ENCODE data around the gene ZNF384. TPM values are rescaled to one million over a fixed set of nuclear protein-coding genes. Genes with fewer than 3 reads are reported as not detected.

ZNF384 gene
- total and polyA plus RNA-seq, 4 donors = 3.9 to 12.7 (median 10.0) TPM

DNA sequence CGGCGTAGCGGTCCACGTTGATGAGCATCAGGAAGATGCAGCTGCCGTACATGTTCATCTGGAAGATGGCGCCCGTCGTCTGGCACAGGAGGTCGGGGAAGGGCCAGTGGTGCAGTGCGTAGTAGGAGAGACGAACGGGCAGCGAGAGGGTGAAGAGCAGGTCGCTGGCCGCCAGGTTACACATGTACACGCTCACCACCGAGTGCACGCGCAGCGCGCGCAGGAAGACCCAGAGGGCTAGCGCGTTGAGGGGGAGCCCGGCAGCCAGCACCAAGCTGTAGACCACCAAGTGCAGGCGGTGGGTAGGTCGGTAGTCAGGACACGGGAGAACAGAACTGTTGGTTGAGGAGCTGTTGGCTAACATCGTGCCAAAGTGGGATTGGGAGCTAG, 68.3 kb downstream of the ZNF384 start:
- no peak for TF ChIP-seq FOXA1 (IDR thresholded peaks at IDR 0.05)
- no peak for TF ChIP-seq FOXA2 (IDR thresholded peaks at IDR 0.05)
- no peak for TF ChIP-seq REST (IDR thresholded peaks at IDR 0.05)
- TF ChIP-seq TAF1 (conservative IDR thresholded peaks at IDR 0.05) = no peak
- TF ChIP-seq JUND (IDR thresholded peaks at IDR 0.05) = no peak
- no peak for TF ChIP-seq NR2F2 (IDR thresholded peaks at IDR 0.05)
- no peak for TF ChIP-seq RXRA (IDR thresholded peaks at IDR 0.05)
- TF ChIP-seq HNF4A (conservative IDR thresholded peaks at IDR 0.05) = no peak
- TF ChIP-seq YY1 (IDR thresholded peaks at IDR 0.05) = no peak
- TF ChIP-seq CTCF (IDR thresholded peaks at IDR 0.05; ENCODE audit: low read depth, low read length, missing input control) = no peak
- no peak for TF ChIP-seq GABPA (IDR thresholded peaks at IDR 0.05 in 1 of 2, conservative IDR thresholded peaks at IDR 0.05 in 1 of 2)
- DNase-seq (ENCODE audit: low spot score) = no peak
- H3K9me3 ChIP-seq (ENCODE audit: control insufficient read depth in 4 of 4, low read length in 3 of 4) = no peaks in the 10 kb centered on the region
- no peaks in the 10 kb centered on the region for H3K27me3 ChIP-seq (ENCODE audit: control insufficient read depth in 4 of 4, insufficient read depth in 4 of 4, low read length in 3 of 4)
- H3K4me1 ChIP-seq (ENCODE audit: control insufficient read depth in 4 of 4, insufficient read depth in 4 of 4, low read length in 3 of 4) = peaks cover 0 to 6% (median 3%) of the 10 kb centered on the region in 4 donors
- no peak overlapping the region for H3K4me3 ChIP-seq (ENCODE audit: low read depth in 1 of 3, low read length in 3 of 3)
- H3K36me3 ChIP-seq (ENCODE audit: control insufficient read depth in 4 of 4, insufficient read depth in 3 of 4, low read depth in 1 of 4, low read length in 3 of 4) = no peaks in the 10 kb centered on the region
- 80% methylated on average over 29 of the region's 29 CpGs for WGBS
- no peak overlapping the region for H3K9ac ChIP-seq (ENCODE audit: low read depth in 1 of 2, low read length in 2 of 2)
- no peak overlapping the region for H3K27ac ChIP-seq (ENCODE audit: low read depth in 1 of 2, low read length in 2 of 2)

DNA sequence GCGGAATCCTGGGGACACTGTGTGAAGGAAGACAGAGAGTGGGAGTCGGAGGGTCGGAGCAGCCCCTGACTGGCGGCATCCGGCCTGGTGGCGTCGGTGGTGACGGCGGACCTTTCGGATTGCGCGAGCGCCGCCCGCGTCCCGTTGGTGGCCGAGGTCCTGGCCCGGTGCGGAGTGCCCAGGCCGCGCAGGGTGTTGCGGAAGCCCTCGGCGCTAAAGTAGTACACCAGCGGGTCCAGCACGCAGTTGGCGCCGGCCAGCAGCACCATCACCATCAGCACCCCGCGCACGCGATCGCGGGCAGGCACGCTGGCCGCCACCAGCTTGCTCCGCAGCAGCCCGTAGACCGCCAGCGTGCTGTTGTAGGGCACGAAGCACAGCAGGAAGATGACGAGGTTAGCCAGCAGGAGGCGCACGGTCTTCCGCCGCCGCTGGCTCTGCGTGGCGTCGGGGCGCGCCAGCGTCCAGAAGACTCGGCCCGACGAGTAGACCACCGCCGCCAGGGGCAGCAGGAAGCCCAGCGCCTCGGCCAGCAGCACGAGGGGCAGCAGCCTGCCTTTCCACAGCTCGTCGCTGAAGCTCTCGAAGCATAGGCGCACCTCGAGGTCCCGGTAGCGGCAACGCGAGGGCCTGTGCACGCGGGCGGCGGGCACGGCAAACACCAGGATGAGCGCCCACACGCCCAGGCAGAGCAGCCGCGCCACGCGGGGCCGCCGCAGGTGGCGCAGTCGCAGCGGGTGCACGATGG, 68.9 kb downstream of the ZNF384 start:
- TF ChIP-seq CTCF (IDR thresholded peaks at IDR 0.05; ENCODE audit: low read depth, low read length, missing input control) (peak; percentile 32), RAD21 (IDR thresholded peaks at IDR 0.05) (peak in 1 of 2 donors; percentile 74), REST (IDR thresholded peaks at IDR 0.05) (no peak), MAX (IDR thresholded peaks at IDR 0.05) (no peak)
- TF ChIP-seq, protein P1, sequence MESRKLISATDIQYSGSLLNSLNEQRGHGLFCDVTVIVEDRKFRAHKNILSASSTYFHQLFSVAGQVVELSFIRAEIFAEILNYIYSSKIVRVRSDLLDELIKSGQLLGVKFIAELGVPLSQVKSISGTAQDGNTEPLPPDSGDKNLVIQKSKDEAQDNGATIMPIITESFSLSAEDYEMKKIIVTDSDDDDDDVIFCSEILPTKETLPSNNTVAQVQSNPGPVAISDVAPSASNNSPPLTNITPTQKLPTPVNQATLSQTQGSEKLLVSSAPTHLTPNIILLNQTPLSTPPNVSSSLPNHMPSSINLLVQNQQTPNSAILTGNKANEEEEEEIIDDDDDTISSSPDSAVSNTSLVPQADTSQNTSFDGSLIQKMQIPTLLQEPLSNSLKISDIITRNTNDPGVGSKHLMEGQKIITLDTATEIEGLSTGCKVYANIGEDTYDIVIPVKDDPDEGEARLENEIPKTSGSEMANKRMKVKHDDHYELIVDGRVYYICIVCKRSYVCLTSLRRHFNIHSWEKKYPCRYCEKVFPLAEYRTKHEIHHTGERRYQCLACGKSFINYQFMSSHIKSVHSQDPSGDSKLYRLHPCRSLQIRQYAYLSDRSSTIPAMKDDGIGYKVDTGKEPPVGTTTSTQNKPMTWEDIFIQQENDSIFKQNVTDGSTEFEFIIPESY (IDR thresholded peaks at IDR 0.05) = no peak
- Histone ChIP-seq H3K9ac (ENCODE audit: low read depth in 1 of 2, low read length in 2 of 2) (no peak overlapping the region), H3K9me3 (ENCODE audit: control insufficient read depth in 4 of 4, low read length in 3 of 4) (no peaks in the 10 kb centered on the region), H3K36me3 (ENCODE audit: control insufficient read depth in 4 of 4, insufficient read depth in 3 of 4, low read depth in 1 of 4, low read length in 3 of 4) (no peaks in the 10 kb centered on the region), H3K27ac (ENCODE audit: low read depth in 1 of 2, low read length in 2 of 2) (no peak overlapping the region), H3K4me1 (ENCODE audit: control insufficient read depth in 4 of 4, insufficient read depth in 4 of 4, low read length in 3 of 4) (peaks cover 0 to 6% (median 3%) of the 10 kb centered on the region in 4 donors), H3K4me3 (ENCODE audit: low read depth in 1 of 3, low read length in 3 of 3) (peak overlapping the region in 1 of 3 donors; percentile 38), H3K27me3 (ENCODE audit: control insufficient read depth in 4 of 4, insufficient read depth in 4 of 4, low read length in 3 of 4) (no peaks in the 10 kb centered on the region)
- 32% methylated on average over 88 of the region's 88 CpGs for WGBS
- DNase-seq (ENCODE audit: low spot score) = peak; percentile 65

All from liver (tissue), 9 donors.